Cardiac fibroblast (primary cell): ENCODE results near the gene MYH14.
"Not testable (repeated sequence)": the region's sequence is repeated elsewhere in the genome, so short reads cannot be mapped to it uniquely, and the experiment has no call there.

Source experiments
- DNase-seq, 2 donors: peaks; one replicate each; pipeline versions ENCODE4 v3.0.0 to v3.0.0-alpha.2; 2010; ENCODE audit warnings: low read depth in 2 of 2
- H3K4me3 ChIP-seq, 2 donors: replicated peaks in 1 of 2; 1 replicate in 1 of 2; 2 replicates in 1 of 2; pipeline ENCODE4 v1.5.1; 2011; ENCODE audit warnings: low read depth in 2 of 2, low read length in 2 of 2, mild to moderate bottlenecking in 2 of 2, moderate library complexity in 1 of 2
- CTCF ChIP-seq: IDR thresholded peaks from one replicate; pipeline ENCODE4 v1.5.1; 2011; ENCODE audit warnings: low read depth, mild to moderate bottlenecking, low read length, inconsistent platforms

The MYH14 gene

GRCh38 chr19:50231821-50232220 is 28.4 kb downstream of the MYH14 start:
- H3K4me3 ChIP-seq: no peak overlapping the region
- TF ChIP-seq CTCF: no peak
- no peak for DNase-seq

DNA sequence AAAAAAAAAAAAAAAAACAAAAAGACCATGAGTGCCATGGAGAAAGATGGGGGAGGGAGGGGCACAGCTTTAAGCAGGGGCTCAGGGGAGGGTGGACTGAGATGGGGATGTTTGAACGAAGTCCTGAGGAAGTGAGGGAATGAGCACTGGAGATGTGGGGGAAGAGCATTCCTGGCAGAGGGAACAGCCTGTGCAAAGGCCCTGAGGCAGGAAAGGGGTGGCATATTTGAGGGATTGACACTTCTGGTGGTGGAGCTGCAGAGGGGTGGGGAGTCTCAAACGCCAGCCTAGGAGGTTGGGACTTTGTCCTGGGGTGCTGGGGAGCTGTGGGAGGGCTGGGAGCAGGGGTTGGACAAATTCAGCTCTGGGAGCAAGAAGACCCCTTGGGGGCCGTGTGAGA is 29.2 kb downstream of the MYH14 start:
- no peak for TF ChIP-seq CTCF
- H3K4me3 ChIP-seq: no peak overlapping the region
- DNase-seq: no peak

GRCh38 chr19:50233308-50233910 is 30.0 kb downstream of the MYH14 start:
- no peak overlapping the region for H3K4me3 ChIP-seq
- DNase-seq: no peak
- no peak for TF ChIP-seq CTCF

- DNase-seq, H3K4me3 ChIP-seq: not testable (repeated sequence)
- TF ChIP-seq CTCF: peak; percentile 3
Measured at GRCh38 chr19:50237493-50237892, 34.1 kb downstream of the MYH14 start.

DNA sequence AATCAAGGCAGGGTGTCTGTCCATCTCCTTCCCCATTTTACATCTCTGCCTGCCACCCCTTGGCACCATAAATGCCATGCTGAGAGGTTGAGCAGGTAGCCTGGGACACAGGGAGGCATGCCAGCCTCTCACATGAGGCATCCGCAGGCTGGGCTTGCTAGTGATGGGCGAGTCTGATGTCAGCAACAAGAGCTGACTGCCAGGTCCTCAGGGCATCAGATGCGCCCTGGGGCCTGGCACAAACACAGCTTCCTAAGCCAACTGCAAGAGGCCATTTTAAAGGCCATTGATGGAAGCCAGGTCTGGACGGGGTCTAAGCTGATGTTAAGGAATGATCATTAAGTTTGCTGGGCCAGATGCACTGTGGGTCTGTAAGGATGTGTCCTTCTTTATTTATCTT is 34.6 kb downstream of the MYH14 start:
- no peak for TF ChIP-seq CTCF
- no peak overlapping the region for H3K4me3 ChIP-seq
- no peak for DNase-seq

DNA sequence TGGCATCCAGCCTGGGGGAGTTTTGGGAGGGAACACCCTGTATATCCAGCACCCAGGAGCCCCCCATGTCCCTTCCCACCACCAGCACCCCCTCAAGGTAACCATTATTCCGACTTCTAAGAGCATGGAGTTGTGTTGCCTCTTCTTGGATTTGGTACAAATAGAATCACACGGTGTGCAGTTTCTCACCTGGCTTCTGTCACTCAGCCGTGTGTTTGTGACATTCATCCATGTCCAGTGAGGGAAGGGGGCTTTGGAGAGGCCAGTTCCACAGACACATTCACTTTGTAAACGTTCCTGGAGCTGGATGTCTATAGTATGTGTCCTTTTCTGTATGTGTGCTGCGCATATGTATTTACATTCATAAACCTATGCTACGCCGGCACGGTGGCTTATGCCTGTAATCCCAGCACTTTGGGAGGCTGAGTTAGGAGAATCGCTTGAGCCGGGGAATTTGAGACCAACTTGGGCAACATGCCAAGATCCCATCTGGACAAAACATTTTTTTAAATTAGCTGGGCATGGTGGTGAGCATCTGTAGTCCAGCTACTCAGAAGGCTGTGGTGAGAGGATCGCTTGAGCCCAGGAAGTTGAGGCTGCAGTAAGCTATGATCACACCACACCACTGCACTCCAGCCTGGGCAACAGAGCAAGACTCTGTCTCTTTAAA is 36.6 kb downstream of the MYH14 start:
- no peak for TF ChIP-seq CTCF
- DNase-seq: no peak

More for the DNA sequence above, 36.6 kb downstream of the MYH14 start:
- no peak overlapping the region for H3K4me3 ChIP-seq
